Adrenal gland (tissue), 12 donors: ENCODE results near the gene LPP. TPM values are rescaled to one million over a fixed set of nuclear protein-coding genes. Genes with fewer than 3 reads are reported as not detected.

Source experiments
- DNase-seq, 7 donors: peaks; one replicate each; pipeline ENCODE4 v3.0.0-alpha.2; 2019 to 2020
- H3K27ac ChIP-seq, 5 donors: fragments of 200-600 bp; sonication (generic) in 4 of 5; 1 replicate in 3 of 5; 2 replicates in 2 of 5; pipeline versions ENCODE4 v1.5.1 to v1.8.0; 2016 to 2020; ENCODE audit warnings: mild to moderate bottlenecking in 1 of 5
- H3K27me3 ChIP-seq: fragments of 200-600 bp; 2 replicates; pipeline ENCODE4 v1.8.0; 2021
- H3K36me3 ChIP-seq, 2 donors: fragments of 200-600 bp; replicated peaks in 1 of 2; 1 replicate in 1 of 2; 2 replicates in 1 of 2; pipeline versions ENCODE4 v1.5.1 to v1.8.0; 2018 to 2022
- H3K4me1 ChIP-seq, 2 donors: fragments of 200-600 bp; replicated peaks in 1 of 2; 1 replicate in 1 of 2; 2 replicates in 1 of 2; pipeline versions ENCODE4 v1.5.1 to v1.8.0; 2018 to 2021
- H3K4me3 ChIP-seq, 4 donors: fragments of 200-600 bp; sonication (generic) in 3 of 4; one replicate each; pipeline ENCODE4 v1.5.1; 2016 to 2018
- H3K9me3 ChIP-seq, 3 donors: fragments of 200-600 bp; sonication (generic) in 1 of 3; replicated peaks in 1 of 3; 1 replicate in 2 of 3; 2 replicates in 1 of 3; pipeline versions ENCODE4 v1.5.1 to v1.8.0; 2016 to 2021
- CTCF ChIP-seq, 6 experiments: fragments of 450-650 bp in 4 of 6; fragments of 200-600 bp in 2 of 6; sonication (generic) in 1 of 6; IDR thresholded peaks; 1 replicate in 5 of 6; 2 replicates in 1 of 6; pipeline versions ENCODE4 v1.5.1 to v1.8.0; 2016 to 2021; ENCODE audit warnings: antibody characterized with exemption in 6 of 6, mild to moderate bottlenecking in 2 of 6, moderate library complexity in 1 of 6
- POLR2A ChIP-seq, 2 donors: fragments of 450-650 bp; IDR thresholded peaks; one replicate each; pipeline ENCODE4 v1.6.1; 2017; ENCODE audit warnings: antibody characterized with exemption in 2 of 2, mild to moderate bottlenecking in 2 of 2, moderate library complexity in 1 of 2
- WGBS, 4 donors: extraction: QIAGEN DNeasy Blood & Tissue Kit in 2 of 4; methylation state at CpG; one replicate each; pipeline versions ENCODE4 v1.1.5 to v1.1.7; 2013 to 2017; 5-methylcytosine and 5-hydroxymethylcytosine counted together
- intact Hi-C, 2 donors: fragments of 100-400 bp; cut with DNase I; formaldehyde crosslinking; loops; one replicate each; pipeline versions ENCODE4 v1.14.1 to v1.15.0; 2022 to 2023
- polyA plus RNA-seq, 3 donors: library from polyadenylated mRNA; stranded (reverse); fragments of 200-250 nt in 2 of 3; fragments of 350-450 nt in 1 of 3; fragmentation: Illumina TruSeq in 1 of 3; extraction: RNeasy Lipid Tissue Mini Kit (QIAGEN cat#74804) in 1 of 3; gene quantifications; one replicate each; pipeline ENCODE4 v1.2.3, GENCODE V29; 2013 to 2014
- total RNA-seq, 9 donors: library from RNA; depleted of rRNA in 4 of 9; stranded (reverse); fragments of >200 nt in 4 of 9; fragments of 120-200 nt in 1 of 9; fragmentation: NEBNext Ultra II Directional in 1 of 9; extraction: Animal tissue kit (Norgen Biotek cat#: 25700) in 1 of 9; gene quantifications; one replicate each; pipeline versions ENCODE4 v1.1.0 to v1.2.4, GENCODE V29; 2013 to 2023
- donor health status: healthy with polysubstance abuse.
- donor health status: Bipolar disorder and iron deficiency.
- donor health status: DM: yes; HTN: yes; CAD: no.
- donor health status: DM: no; HTN: no; CAD: no.
- donor health status: DM: no; HTN: no; CAD: no.
- donor health status: DM: yes; HTN: yes; CAD: no.

LPP gene
- total and polyA plus RNA-seq, 12 donors: 7.0 to 170 (median 101) TPM

DNA sequence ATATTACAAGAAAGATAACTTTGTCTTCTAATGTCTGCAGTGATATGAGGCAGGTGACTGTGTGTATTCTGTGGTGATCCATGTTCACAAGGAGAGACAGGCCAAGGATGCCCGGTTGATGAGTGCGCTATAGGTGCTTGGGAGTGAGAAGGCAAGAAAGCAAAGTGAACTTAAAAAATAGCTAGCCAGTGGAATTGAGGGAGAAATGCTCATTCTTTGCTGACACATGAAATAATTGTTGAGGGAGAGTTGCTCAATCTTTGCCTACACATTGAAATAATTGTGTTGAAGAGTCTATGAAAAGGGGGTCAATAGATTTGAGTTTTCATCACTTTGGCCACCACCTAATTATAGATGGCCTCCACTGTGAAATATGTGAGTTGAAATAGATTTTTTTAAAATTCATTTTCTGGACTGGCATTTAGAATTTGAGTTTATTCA, 156.3 kb downstream of the LPP start:
- Histone ChIP-seq H3K4me1 (peaks cover 0 to 11% of the 10 kb centered on the region in 2 donors), H3K36me3 (no peaks in the 10 kb centered on the region), H3K27ac (no peak overlapping the region), H3K27me3 (no peaks in the 10 kb centered on the region), H3K9me3 (no peaks in the 10 kb centered on the region), H3K4me3 (no peak overlapping the region)
- DNase-seq: no peak
- intact Hi-C loops: no loop called here
- 95 to 100% (median 96%) methylated on average over 2 of the region's 2 CpGs for WGBS, 4 donors
- no peak for TF ChIP-seq POLR2A (IDR thresholded peaks at IDR 0.05)
- no peak for TF ChIP-seq CTCF (IDR thresholded peaks at IDR 0.05)

- 57 to 73% (median 59%) methylated on average over 2 of the region's 2 CpGs for WGBS, 4 donors
- H3K4me1 ChIP-seq: peaks cover 9 to 17% of the 10 kb centered on the region in 2 donors
These were observed 161.6 kb downstream of the LPP start for GRCh38 chr3:188315553-188315952.

DNA sequence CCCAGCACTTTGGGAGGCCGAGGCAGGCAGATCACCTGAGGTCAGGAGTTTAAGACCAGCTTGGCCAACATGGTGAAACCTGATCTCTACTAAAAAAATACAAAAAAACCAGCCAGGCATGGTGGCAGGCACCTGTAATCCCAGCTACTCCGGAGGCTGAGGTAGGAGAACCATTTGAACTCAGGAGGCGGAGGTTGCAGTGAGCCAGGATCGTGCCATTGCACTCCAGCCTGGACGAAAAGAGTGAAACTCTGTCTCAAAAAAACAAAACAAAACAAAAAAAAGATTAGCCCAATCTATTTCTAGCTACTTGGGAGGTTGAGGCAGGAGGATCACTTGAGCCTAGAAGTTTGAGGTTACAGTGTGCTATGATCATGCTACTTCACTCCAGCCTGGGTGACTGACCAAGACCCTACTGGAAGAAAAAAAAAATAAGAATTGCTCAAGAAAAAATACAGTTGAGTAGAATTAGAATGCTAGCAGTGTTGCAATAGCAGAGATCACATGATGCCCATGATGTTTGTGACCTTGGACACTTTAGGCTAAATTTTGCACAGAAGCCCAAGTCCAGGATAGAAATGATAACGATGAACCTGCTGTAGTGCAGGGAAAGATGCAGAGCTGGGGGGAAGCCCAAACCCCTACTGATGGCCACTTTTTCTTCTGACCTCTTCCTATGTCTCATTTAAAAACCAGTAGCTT, 162.2 kb downstream of the LPP start:
- DNase-seq: peak in 5 of 7 donors; percentile 31 to 70 (median 59)
- TF ChIP-seq POLR2A (IDR thresholded peaks at IDR 0.05) (no peak), CTCF (IDR thresholded peaks at IDR 0.05) (no peak)
- Histone ChIP-seq H3K36me3 (no peaks in the 10 kb centered on the region), H3K27me3 (no peaks in the 10 kb centered on the region), H3K4me3 (no peak overlapping the region), H3K4me1 (peaks cover 9 to 17% of the 10 kb centered on the region in 2 donors), H3K9me3 (no peaks in the 10 kb centered on the region), H3K27ac (peak overlapping the region in 3 of 5 donors; percentile 37 to 73 (median 51))
- 72 to 75% (median 73%) methylated on average over 6 of the region's 6 CpGs for WGBS, 4 donors
- intact Hi-C loops: no loop called here

More at GRCh38 chr3:188315553-188315952, 161.6 kb downstream of the LPP start:
- Histone ChIP-seq H3K36me3 (no peaks in the 10 kb centered on the region), H3K4me3 (no peak overlapping the region), H3K27me3 (no peaks in the 10 kb centered on the region), H3K27ac (peak overlapping the region in 2 of 5 donors; percentile 37 to 73), H3K9me3 (no peaks in the 10 kb centered on the region)
- DNase-seq: no peak
- TF ChIP-seq CTCF (IDR thresholded peaks at IDR 0.05): no peak
- TF ChIP-seq POLR2A (IDR thresholded peaks at IDR 0.05): no peak
- intact Hi-C loops: no loop called here

DNA sequence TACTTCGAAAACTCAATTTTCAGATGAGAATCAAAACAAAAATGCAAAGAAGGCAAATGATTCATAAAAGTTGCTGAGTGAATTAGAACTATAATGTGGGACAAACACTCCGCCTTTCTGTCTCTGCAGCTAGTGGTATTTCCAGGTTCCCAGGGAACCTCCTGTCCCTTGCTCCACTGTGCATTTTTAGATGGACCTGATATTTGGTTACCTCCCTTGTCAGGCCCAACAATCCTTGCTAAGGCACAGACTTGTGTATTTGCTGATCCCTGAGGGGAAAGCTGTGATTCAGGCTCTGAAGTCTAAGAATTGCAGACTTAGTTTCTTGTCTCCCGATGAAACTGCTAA, 162.7 kb downstream of the LPP start:
- H3K9me3 ChIP-seq: no peaks in the 10 kb centered on the region
- intact Hi-C loops: no loop called here
- no peak for DNase-seq
- no peaks in the 10 kb centered on the region for H3K27me3 ChIP-seq
- H3K4me3 ChIP-seq: no peak overlapping the region
- no peaks in the 10 kb centered on the region for H3K36me3 ChIP-seq
- peak overlapping the region in 3 of 5 donors; percentile 37 to 73 (median 51) for H3K27ac ChIP-seq
- TF ChIP-seq POLR2A (IDR thresholded peaks at IDR 0.05) (no peak), CTCF (IDR thresholded peaks at IDR 0.05) (no peak)
- peaks cover 9 to 22% of the 10 kb centered on the region in 2 donors for H3K4me1 ChIP-seq
- 71 to 78% (median 73%) methylated on average over 3 of the region's 3 CpGs for WGBS, 4 donors
